ENCODE measurements around the gene CCDC30. TPM values are rescaled to one million over a fixed set of nuclear protein-coding genes. Genes with fewer than 3 reads are reported as not detected.

CCDC30 gene
- total RNA-seq, 1 donor from 2014 or later, result 9.3 TPM

- Mint-ChIP-seq H3K27me3 (no peaks in the 10 kb centered on the region), H3K27ac (no peak overlapping the region), H3K4me3 (no peak overlapping the region), H3K36me3 (no peaks in the 10 kb centered on the region), H3K4me1 (ENCODE audit: unreplicated experiment) (peaks cover 9% of the 10 kb centered on the region), H3K9me3 (no peaks in the 10 kb centered on the region)
- no peak for DNase-seq (ENCODE audit: extremely low spot score, unreplicated experiment)
- no peak for TF ChIP-seq CTCF (conservative IDR thresholded peaks at IDR 0.05)
Measured at GRCh38 chr1:42427240-42427639, 35.8 kb upstream of the CCDC30 start.

- Mint-ChIP-seq H3K9me3 (no peaks in the 10 kb centered on the region), H3K27ac (no peak overlapping the region), H3K4me1 (ENCODE audit: unreplicated experiment) (peaks cover 9% of the 10 kb centered on the region), H3K36me3 (no peaks in the 10 kb centered on the region), H3K4me3 (no peak overlapping the region), H3K27me3 (no peaks in the 10 kb centered on the region)
- no peak for TF ChIP-seq CTCF (conservative IDR thresholded peaks at IDR 0.05)
- DNase-seq (ENCODE audit: extremely low spot score, unreplicated experiment), result no peak
Measured at GRCh38 chr1:42429603-42430002, 33.5 kb upstream of the CCDC30 start.

GRCh38 chr1:42430286-42431135 lies 32.6 kb upstream of the CCDC30 start:
- no peaks in the 10 kb centered on the region for H3K9me3 Mint-ChIP-seq
- DNase-seq (ENCODE audit: extremely low spot score, unreplicated experiment), result no peak
- H3K4me3 Mint-ChIP-seq, result no peak overlapping the region
- no peak overlapping the region for H3K27ac Mint-ChIP-seq
- no peaks in the 10 kb centered on the region for H3K27me3 Mint-ChIP-seq
- no peaks in the 10 kb centered on the region for H3K36me3 Mint-ChIP-seq
- TF ChIP-seq CTCF (conservative IDR thresholded peaks at IDR 0.05), result no peak
- H3K4me1 Mint-ChIP-seq (ENCODE audit: unreplicated experiment), result peaks cover 9% of the 10 kb centered on the region

- Mint-ChIP-seq H3K27me3 (no peaks in the 10 kb centered on the region), H3K36me3 (no peaks in the 10 kb centered on the region), H3K4me3 (no peak overlapping the region), H3K4me1 (ENCODE audit: unreplicated experiment) (peaks cover 9% of the 10 kb centered on the region), H3K9me3 (no peaks in the 10 kb centered on the region), H3K27ac (no peak overlapping the region)
- no peak for TF ChIP-seq CTCF (conservative IDR thresholded peaks at IDR 0.05)
- no peak for DNase-seq (ENCODE audit: extremely low spot score, unreplicated experiment)
Measured at GRCh38 chr1:42431514-42431913, 31.6 kb upstream of the CCDC30 start.

GRCh38 chr1:42432714-42433113 lies 30.4 kb upstream of the CCDC30 start:
- no peak for TF ChIP-seq CTCF (conservative IDR thresholded peaks at IDR 0.05)
- Mint-ChIP-seq H3K4me3 (no peak overlapping the region), H3K4me1 (ENCODE audit: unreplicated experiment) (peaks cover 9% of the 10 kb centered on the region), H3K9me3 (no peaks in the 10 kb centered on the region), H3K36me3 (no peaks in the 10 kb centered on the region), H3K27me3 (no peaks in the 10 kb centered on the region), H3K27ac (no peak overlapping the region)
- no peak for DNase-seq (ENCODE audit: extremely low spot score, unreplicated experiment)

All from type B pancreatic cell (in vitro differentiated cells).